Measurements from ENCODE around the gene IFIT1B. TPM values are rescaled to one million over a fixed set of nuclear protein-coding genes. Genes with fewer than 3 reads are reported as not detected.
A peak's percentile ranks its signal among the peaks of the same experiment; 100 is the strongest.

The IFIT1B gene
- total and polyA plus RNA-seq, 2 of the 8 experiments (the other 6 are each of a cell fraction or from before 2014, with no cell fraction given): not detected

- H3K9me3 ChIP-seq (ENCODE audit: insufficient read depth in 2 of 2, low read depth in 1 of 2, low read length in 1 of 2): no peaks in the 10 kb centered on the region
- H3K4me1 ChIP-seq (replicated peaks in 1 of 4; ENCODE audit: control insufficient read depth in 3 of 4, insufficient read depth in 4 of 4, low read length in 3 of 4): peaks cover 7 to 27% (median 22%) of the 10 kb centered on the region in 4 experiments; a peak in 6 of 7 replicates
- H3K23me2 ChIP-seq (ENCODE audit: low read depth, low read length): no peaks in the 10 kb centered on the region
- H2BK12ac ChIP-seq (ENCODE audit: low read depth, low read length): peak overlapping the region; percentile 93; the same call in 1 of the 2 replicates
- H3K27ac ChIP-seq (ENCODE audit: low read depth, low read length): no peak overlapping the region
- no peak overlapping the region for H3K9ac ChIP-seq (replicated peaks in 1 of 4; ENCODE audit: extremely low read depth in 1 of 4, low read depth in 3 of 4, low read length in 3 of 4)
- no peak for DNase-seq (ENCODE audit: low read depth in 1 of 2, low spot score in 2 of 2)
- no peak overlapping the region for H3K56ac ChIP-seq (replicated peaks; ENCODE audit: insufficient read length, low read depth, low read length)
- H2BK15ac ChIP-seq (ENCODE audit: low read length): no peak overlapping the region
- H3K23ac ChIP-seq (ENCODE audit: insufficient read length): no peak overlapping the region
- WGBS, 2 experiments (ENCODE audit: extremely low coverage in 1 of 2, insufficient coverage in 1 of 2, insufficient read length in 1 of 2, insufficient replicate concordance in 2 of 2, low coverage in 1 of 2, low lambda C conversion rate in 2 of 2, missing lambda C conversion rate in 1 of 2): 82% methylated on average over 7 of the region's 7 CpGs; no CpG with 5 or more reads in 1 of the 2 experiments
- no peak overlapping the region for H2AK5ac ChIP-seq (ENCODE audit: low read depth, low read length)
- peak overlapping the region in 1 of 2 experiments; percentile 24; a peak in 1 of 4 replicates for H3K4me2 ChIP-seq (ENCODE audit: insufficient read depth in 1 of 2, low read depth in 2 of 2, low read length in 2 of 2)
- H2AFZ ChIP-seq (ENCODE audit: low read length): no peak overlapping the region
- H3K4ac ChIP-seq (replicated peaks; ENCODE audit: insufficient read length, low read depth, low read length): no peak overlapping the region
- no peaks in the 10 kb centered on the region for H4K20me1 ChIP-seq (replicated peaks in 1 of 2; ENCODE audit: control insufficient read depth in 1 of 2, insufficient read depth in 2 of 2, low read length in 2 of 2)
- H2BK120ac ChIP-seq (replicated peaks; ENCODE audit: low read depth, low read length): peak overlapping the region; percentile 88
- H4K91ac ChIP-seq (replicated peaks; ENCODE audit: insufficient read length, low read length): peak overlapping the region; percentile 50
- no peak overlapping the region for H3K14ac ChIP-seq (ENCODE audit: insufficient read length)
- CTCF ChIA-PET (ENCODE audit: partially characterized antibody): interaction anchor here (1.4 to 3.8 kb wide), 2 partner anchors 21 to 48 kb away, joined by 3 to 21 read pairs; no protein-coding TSS in a partner anchor
- FAIRE-seq: no peak
- H3K79me1 ChIP-seq (ENCODE audit: low read depth, low read length): no peaks in the 10 kb centered on the region
- H3K4me3 ChIP-seq (ENCODE audit: extremely low read depth in 1 of 4, insufficient read depth in 2 of 4, low read depth in 3 of 4, low read length in 4 of 4): no peak overlapping the region
- peak overlapping the region; percentile 91; the same call in 1 of the 2 replicates for H2BK20ac ChIP-seq (ENCODE audit: low read length)
- no peaks in the 10 kb centered on the region for H3K27me3 ChIP-seq (replicated peaks in 1 of 4; ENCODE audit: control insufficient read depth in 3 of 4, extremely low read depth in 1 of 4, insufficient read depth in 3 of 4, low read length in 3 of 4)
- POLR2A ChIA-PET (ENCODE audit: partially characterized antibody): interaction anchor here (0.9 kb wide), 2 partner anchors 76 to 86 kb away, joined by 3 read pairs; no protein-coding TSS in a partner anchor
- 0 out of 2 replicates have a peak overlapping the region, but pooled peaks have one; percentile 11 for H4K8ac ChIP-seq (ENCODE audit: extremely low read depth, insufficient read depth, low read length)
- peak overlapping the region; percentile 86; the same call in 1 of the 2 replicates for H2BK5ac ChIP-seq (ENCODE audit: low read depth, low read length)
- no peaks in the 10 kb centered on the region for H3K36me3 ChIP-seq (ENCODE audit: control insufficient read depth in 2 of 4, insufficient read depth in 4 of 4, low read length in 3 of 4)
- no peak overlapping the region for H3K18ac ChIP-seq (ENCODE audit: extremely low read depth, low read length)
- H4K5ac ChIP-seq (ENCODE audit: insufficient read length, low read depth, low read length): peak overlapping the region; percentile 52
- H3K79me2 ChIP-seq (ENCODE audit: control insufficient read depth in 1 of 2, insufficient read depth in 2 of 2, low read length in 2 of 2): no peaks in the 10 kb centered on the region
- no peak for TF ChIP-seq PHF8 (conservative IDR thresholded peaks at IDR 0.05; ENCODE audit: low read depth, low read length)
- no peak for TF ChIP-seq SUZ12 (IDR thresholded peaks at IDR 0.05; ENCODE audit: low read length)
- TF ChIP-seq ATF2 (IDR thresholded peaks at IDR 0.05; ENCODE audit: low read length): no peak
- TF ChIP-seq EGR1 (IDR thresholded peaks at IDR 0.05; ENCODE audit: borderline replicate concordance, low read depth, low read length): no peak
- no peak for TF ChIP-seq ZNF274 (IDR thresholded peaks at IDR 0.05; ENCODE audit: borderline replicate concordance, extremely low read depth, low read length)
- no peak for TF ChIP-seq TCF12 (IDR thresholded peaks at IDR 0.05; ENCODE audit: low read depth, low read length)
- no peak for TF ChIP-seq KDM5A (IDR thresholded peaks at IDR 0.05; ENCODE audit: low read length)
- TF ChIP-seq USF2 (IDR thresholded peaks at IDR 0.05; ENCODE audit: low read length): no peak
- TF ChIP-seq SP4 (IDR thresholded peaks at IDR 0.05; ENCODE audit: low read length): no peak
Measured at GRCh38 chr10:89347701-89348457, 30.0 kb upstream of the IFIT1B start.

All from H1 (cell line).